ENCODE data around the gene KCNE1. TPM values are rescaled to one million over a fixed set of nuclear protein-coding genes. Genes with fewer than 3 reads are reported as not detected.

The KCNE1 gene
- total RNA-seq, 6 experiments from 2014 or later: 1.3 to 5.4 (median 2.3) TPM

DNA sequence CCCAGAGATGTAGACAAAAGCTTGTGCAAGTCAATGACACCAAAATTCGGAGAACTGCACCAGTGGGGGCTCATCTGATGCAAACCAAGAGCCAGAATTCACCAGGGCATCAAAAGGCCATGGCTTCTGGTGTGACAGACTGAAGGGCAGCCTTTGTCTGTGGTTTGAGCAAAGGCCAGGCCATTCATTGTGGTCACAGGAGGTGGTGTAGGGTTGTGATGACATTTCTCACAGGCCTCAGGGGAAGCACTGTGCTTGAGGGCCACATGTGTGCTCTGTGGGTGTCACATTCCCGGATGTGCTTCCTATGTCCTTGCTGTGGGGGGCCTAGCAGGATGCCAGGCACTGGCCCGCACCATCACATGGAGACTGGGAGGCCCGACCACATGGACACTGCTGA, 22.5 kb upstream of the KCNE1 start:
- Histone ChIP-seq H3K4me3 (no peak overlapping the region), H3K4me1 (no peaks in the 10 kb centered on the region), H3K36me3 (no peaks in the 10 kb centered on the region), H3K27ac (no peak overlapping the region), H3K27me3 (no peaks in the 10 kb centered on the region), H3K9me3 (no peaks in the 10 kb centered on the region)
- intact Hi-C loops (cut with DNase I): no loop called here
- no peak for DNase-seq
- no peak for TF ChIP-seq POLR2A (IDR thresholded peaks at IDR 0.05)
- TF ChIP-seq, protein P1, sequence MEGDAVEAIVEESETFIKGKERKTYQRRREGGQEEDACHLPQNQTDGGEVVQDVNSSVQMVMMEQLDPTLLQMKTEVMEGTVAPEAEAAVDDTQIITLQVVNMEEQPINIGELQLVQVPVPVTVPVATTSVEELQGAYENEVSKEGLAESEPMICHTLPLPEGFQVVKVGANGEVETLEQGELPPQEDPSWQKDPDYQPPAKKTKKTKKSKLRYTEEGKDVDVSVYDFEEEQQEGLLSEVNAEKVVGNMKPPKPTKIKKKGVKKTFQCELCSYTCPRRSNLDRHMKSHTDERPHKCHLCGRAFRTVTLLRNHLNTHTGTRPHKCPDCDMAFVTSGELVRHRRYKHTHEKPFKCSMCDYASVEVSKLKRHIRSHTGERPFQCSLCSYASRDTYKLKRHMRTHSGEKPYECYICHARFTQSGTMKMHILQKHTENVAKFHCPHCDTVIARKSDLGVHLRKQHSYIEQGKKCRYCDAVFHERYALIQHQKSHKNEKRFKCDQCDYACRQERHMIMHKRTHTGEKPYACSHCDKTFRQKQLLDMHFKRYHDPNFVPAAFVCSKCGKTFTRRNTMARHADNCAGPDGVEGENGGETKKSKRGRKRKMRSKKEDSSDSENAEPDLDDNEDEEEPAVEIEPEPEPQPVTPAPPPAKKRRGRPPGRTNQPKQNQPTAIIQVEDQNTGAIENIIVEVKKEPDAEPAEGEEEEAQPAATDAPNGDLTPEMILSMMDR (IDR thresholded peaks at IDR 0.05): no peak
- ATAC-seq: peak in 3 of 4 donors; percentile 12 to 38 (median 24)
- 32% methylated on average over 2 of the region's 4 CpGs for WGBS (ENCODE audit: insufficient coverage, low coverage, low lambda C conversion rate, missing lambda C conversion rate)

DNA sequence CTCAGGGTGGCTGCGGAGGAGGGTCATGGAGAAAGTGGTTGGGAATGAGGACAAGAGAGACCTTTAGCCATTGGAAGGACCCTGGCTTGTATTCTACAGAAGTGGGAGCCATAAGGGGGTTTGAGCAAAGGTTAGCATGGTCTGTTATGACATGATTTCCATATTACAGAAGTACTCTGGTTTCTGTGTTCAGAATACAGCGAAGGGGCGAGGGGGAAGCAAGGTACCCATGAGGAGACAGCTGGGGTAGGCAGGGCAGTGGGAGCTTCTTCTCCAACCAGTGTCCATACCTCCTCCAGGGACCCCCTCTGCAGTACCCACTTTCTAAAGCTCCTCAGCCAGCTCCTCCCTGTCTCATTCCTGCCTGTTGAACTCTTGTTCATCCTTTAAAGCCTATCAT, 21.9 kb upstream of the KCNE1 start:
- WGBS (ENCODE audit: insufficient coverage, low coverage, low lambda C conversion rate, missing lambda C conversion rate): 40% methylated on average over 1 of the region's 3 CpGs
- H3K27ac ChIP-seq: no peak overlapping the region
- DNase-seq: no peak
- no peaks in the 10 kb centered on the region for H3K36me3 ChIP-seq
- no peak overlapping the region for H3K4me3 ChIP-seq
- intact Hi-C loops (cut with DNase I): no loop called here
- H3K4me1 ChIP-seq: peaks cover 0 to 2% (median 0%) of the 10 kb centered on the region in 4 donors
- no peaks in the 10 kb centered on the region for H3K27me3 ChIP-seq
- no peaks in the 10 kb centered on the region for H3K9me3 ChIP-seq
- no peak for ATAC-seq
- TF ChIP-seq, protein P1 (IDR thresholded peaks at IDR 0.05): no peak
- TF ChIP-seq POLR2A (IDR thresholded peaks at IDR 0.05): no peak

DNA sequence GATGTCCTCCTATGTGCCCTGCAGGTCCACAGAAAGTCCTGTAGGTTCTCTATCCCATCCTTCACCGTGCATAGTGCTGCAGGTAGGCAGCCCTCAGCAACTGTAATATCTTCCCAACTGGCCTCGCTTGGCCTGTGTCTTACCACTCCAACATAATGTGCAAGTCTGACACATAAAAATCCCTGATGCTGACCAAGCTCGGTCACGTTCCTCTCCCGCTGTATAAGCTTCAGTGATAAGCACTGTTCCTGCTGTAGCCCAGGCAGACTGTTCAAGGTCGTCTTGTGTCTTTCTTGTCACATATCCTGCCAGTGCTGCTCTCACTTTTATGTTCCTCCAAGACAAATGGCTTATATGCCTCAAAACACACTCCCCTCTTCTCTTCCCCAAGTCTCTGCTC, 19.4 kb upstream of the KCNE1 start:
- Histone ChIP-seq H3K4me1 (peaks cover 0 to 16% (median 8%) of the 10 kb centered on the region in 4 donors), H3K9me3 (no peaks in the 10 kb centered on the region), H3K4me3 (no peak overlapping the region), H3K27ac (no peak overlapping the region), H3K36me3 (no peaks in the 10 kb centered on the region), H3K27me3 (no peaks in the 10 kb centered on the region)
- 48% methylated on average over 3 of the region's 6 CpGs for WGBS (ENCODE audit: insufficient coverage, low coverage, low lambda C conversion rate, missing lambda C conversion rate)
- ATAC-seq (peak in 2 of 4 donors; percentile 2 to 38), DNase-seq (no peak)
- intact Hi-C loops (cut with DNase I): no loop called here
- no peak for TF ChIP-seq POLR2A (IDR thresholded peaks at IDR 0.05)
- TF ChIP-seq, protein P1 (IDR thresholded peaks at IDR 0.05): no peak

DNA sequence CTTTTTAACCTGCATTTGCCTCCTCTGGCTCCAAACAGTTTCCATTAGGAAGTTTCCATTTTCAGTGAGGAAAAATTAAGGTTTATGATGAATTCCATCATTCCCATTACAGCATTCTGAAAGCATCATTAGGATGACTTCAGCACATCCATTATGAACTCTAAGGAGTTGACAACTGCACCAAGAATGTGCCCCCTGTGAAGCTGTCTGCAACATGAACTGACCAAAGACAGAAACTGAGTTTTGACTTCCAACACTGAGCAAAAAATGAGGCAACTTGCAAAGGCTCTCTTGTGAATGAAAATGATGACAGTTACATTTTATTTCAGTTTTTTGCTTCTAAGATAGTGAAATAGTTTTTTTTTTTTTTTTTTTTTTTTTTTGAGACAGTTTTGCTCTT, 18.3 kb upstream of the KCNE1 start:
- Histone ChIP-seq H3K9me3 (no peaks in the 10 kb centered on the region), H3K4me3 (no peak overlapping the region), H3K27ac (no peak overlapping the region), H3K4me1 (peaks cover 0 to 16% (median 8%) of the 10 kb centered on the region in 4 donors), H3K36me3 (no peaks in the 10 kb centered on the region), H3K27me3 (no peaks in the 10 kb centered on the region)
- TF ChIP-seq, protein P1 (IDR thresholded peaks at IDR 0.05): no peak
- no peak for TF ChIP-seq POLR2A (IDR thresholded peaks at IDR 0.05)
- no peak for ATAC-seq
- no peak for DNase-seq
- intact Hi-C loops (cut with DNase I): no loop called here

DNA sequence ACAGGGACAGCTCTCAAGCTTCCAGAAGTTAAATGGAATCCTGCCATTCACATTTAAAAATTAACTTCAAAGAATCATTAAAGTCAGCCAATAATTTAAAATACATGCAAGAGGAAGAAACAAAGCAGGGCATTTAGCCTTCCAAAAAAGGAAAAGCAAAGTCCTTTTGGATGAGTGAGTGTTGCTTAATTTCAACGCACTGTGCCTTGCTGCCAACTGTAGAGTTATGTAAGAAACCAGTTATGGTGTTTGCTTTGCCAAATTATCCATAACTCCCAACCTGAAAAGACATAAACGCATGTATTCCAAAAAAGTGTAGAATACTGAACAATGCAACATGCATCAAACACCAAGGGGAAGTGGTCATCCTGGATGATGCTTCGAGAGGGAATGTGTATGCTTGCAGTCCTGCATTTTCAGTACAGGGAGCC, 16.1 kb upstream of the KCNE1 start:
- Histone ChIP-seq H3K4me3 (no peak overlapping the region), H3K27me3 (no peaks in the 10 kb centered on the region), H3K36me3 (no peaks in the 10 kb centered on the region), H3K27ac (peak overlapping the region; percentile 91 to 97 (median 95)), H3K9me3 (no peaks in the 10 kb centered on the region), H3K4me1 (peaks cover 0 to 32% (median 12%) of the 10 kb centered on the region in 4 donors)
- DNase-seq: no peak
- TF ChIP-seq, protein P1 (IDR thresholded peaks at IDR 0.05): no peak
- no peak for TF ChIP-seq POLR2A (IDR thresholded peaks at IDR 0.05)
- intact Hi-C loops (cut with DNase I): no loop called here
- WGBS (ENCODE audit: insufficient coverage, low coverage, low lambda C conversion rate, missing lambda C conversion rate): 6% methylated on average over 3 of the region's 3 CpGs
- ATAC-seq: peak; percentile 7 to 59 (median 16)

Data from right lobe of liver (tissue), 6 donors.